IMR-90 (cell line): ENCODE results near the gene SMCO3.

Experiments used
- BHLHE40 ChIP-seq: fragments of 150-350 bp; IDR thresholded peaks from 2 replicates; pipeline ENCODE4 v1.6.1; 2016; ENCODE audit warnings: mild to moderate bottlenecking, low read depth, low read length
- CEBPB ChIP-seq: IDR thresholded peaks from 2 replicates; pipeline ENCODE4 v1.6.1; 2012; ENCODE audit warnings: low read depth, low read length, improper control_type of control experiment
- CHD1 ChIP-seq: IDR thresholded peaks from 2 replicates; pipeline ENCODE4 v1.6.1; 2012; ENCODE audit warnings: low read depth, low read length, improper control_type of control experiment
- MAFK ChIP-seq: IDR thresholded peaks from 2 replicates; pipeline ENCODE4 v1.6.1; 2012; ENCODE audit warnings: low read depth, low read length, improper control_type of control experiment
- MAZ ChIP-seq: IDR thresholded peaks from 2 replicates; pipeline ENCODE4 v1.6.1; 2012; ENCODE audit warnings: low read depth, mild to moderate bottlenecking, low read length, improper control_type of control experiment, moderate library complexity, borderline replicate concordance
- MXI1 ChIP-seq: IDR thresholded peaks from 2 replicates; pipeline ENCODE4 v1.6.1; 2012; ENCODE audit warnings: low read depth, mild to moderate bottlenecking, low read length, moderate library complexity, borderline replicate concordance
- NFE2L2 ChIP-seq: fragments of 150-350 bp; IDR thresholded peaks from 2 replicates; pipeline ENCODE4 v1.6.1; 2016; ENCODE audit warnings: low read depth, mild to moderate bottlenecking, low read length
- POLR2A ChIP-seq: IDR thresholded peaks from 2 replicates; pipeline ENCODE4 v1.6.1; 2012; ENCODE audit warnings: mild to moderate bottlenecking, low read depth, low read length
- RAD21 ChIP-seq: IDR thresholded peaks from 2 replicates; pipeline ENCODE4 v1.6.1; 2012; ENCODE audit warnings: low read length, improper control_type of control experiment
- RCOR1 ChIP-seq: IDR thresholded peaks from 2 replicates; pipeline ENCODE4 v1.6.1; 2012; ENCODE audit warnings: mild to moderate bottlenecking, low read length, improper control_type of control experiment; ENCODE audit not compliant: insufficient replicate concordance
- RFX5 ChIP-seq: IDR thresholded peaks from 2 replicates; pipeline ENCODE4 v1.8.0; 2012; ENCODE audit warnings: low read depth, mild to moderate bottlenecking, low read length, moderate library complexity
- SMC3 ChIP-seq: fragments of 150-350 bp; IDR thresholded peaks from 2 replicates; pipeline ENCODE4 v1.6.1; 2016; ENCODE audit warnings: low read depth, mild to moderate bottlenecking, antibody characterized with exemption, low read length, moderate library complexity
- TF ChIP-seq, protein P1 (sequence below): conservative IDR thresholded peaks from 2 replicates; pipeline ENCODE4 v1.5.1; 2012; ENCODE audit warnings: mild to moderate bottlenecking, low read depth, low read length, improper control_type of control experiment
- TF ChIP-seq, protein P2 (sequence below): fragments of 150-350 bp; IDR thresholded peaks from 2 replicates; pipeline ENCODE4 v1.6.1; 2017; ENCODE audit warnings: mild to moderate bottlenecking, antibody characterized with exemption, low read length, low read depth

DNA sequence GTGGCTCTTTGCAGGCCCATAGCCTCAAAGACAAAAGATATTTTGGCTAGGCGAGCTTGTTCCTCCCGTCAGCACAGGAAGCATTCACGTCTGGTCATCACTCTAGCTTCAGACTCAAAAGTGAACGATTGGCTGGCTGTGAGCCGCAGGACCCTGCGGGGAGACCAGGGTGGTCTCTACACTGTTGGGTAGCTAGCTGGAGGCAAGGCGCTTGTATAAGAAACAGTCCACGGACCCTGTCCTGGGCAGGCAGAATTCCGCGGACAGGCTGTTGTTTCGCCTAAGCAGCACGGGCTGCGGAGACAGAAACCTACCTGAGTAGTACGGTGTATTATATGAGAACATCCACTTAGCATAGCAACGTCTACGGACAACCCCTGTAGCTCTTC lies 40.3 kb downstream of the SMCO3 start:
- TF ChIP-seq, protein P1, sequence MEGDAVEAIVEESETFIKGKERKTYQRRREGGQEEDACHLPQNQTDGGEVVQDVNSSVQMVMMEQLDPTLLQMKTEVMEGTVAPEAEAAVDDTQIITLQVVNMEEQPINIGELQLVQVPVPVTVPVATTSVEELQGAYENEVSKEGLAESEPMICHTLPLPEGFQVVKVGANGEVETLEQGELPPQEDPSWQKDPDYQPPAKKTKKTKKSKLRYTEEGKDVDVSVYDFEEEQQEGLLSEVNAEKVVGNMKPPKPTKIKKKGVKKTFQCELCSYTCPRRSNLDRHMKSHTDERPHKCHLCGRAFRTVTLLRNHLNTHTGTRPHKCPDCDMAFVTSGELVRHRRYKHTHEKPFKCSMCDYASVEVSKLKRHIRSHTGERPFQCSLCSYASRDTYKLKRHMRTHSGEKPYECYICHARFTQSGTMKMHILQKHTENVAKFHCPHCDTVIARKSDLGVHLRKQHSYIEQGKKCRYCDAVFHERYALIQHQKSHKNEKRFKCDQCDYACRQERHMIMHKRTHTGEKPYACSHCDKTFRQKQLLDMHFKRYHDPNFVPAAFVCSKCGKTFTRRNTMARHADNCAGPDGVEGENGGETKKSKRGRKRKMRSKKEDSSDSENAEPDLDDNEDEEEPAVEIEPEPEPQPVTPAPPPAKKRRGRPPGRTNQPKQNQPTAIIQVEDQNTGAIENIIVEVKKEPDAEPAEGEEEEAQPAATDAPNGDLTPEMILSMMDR, result no peak
- TF ChIP-seq MXI1, result no peak
- TF ChIP-seq POLR2A, result no peak
- no peak for TF ChIP-seq RAD21
- TF ChIP-seq MAFK, result no peak
- TF ChIP-seq RFX5, result no peak
- TF ChIP-seq, protein P2, sequence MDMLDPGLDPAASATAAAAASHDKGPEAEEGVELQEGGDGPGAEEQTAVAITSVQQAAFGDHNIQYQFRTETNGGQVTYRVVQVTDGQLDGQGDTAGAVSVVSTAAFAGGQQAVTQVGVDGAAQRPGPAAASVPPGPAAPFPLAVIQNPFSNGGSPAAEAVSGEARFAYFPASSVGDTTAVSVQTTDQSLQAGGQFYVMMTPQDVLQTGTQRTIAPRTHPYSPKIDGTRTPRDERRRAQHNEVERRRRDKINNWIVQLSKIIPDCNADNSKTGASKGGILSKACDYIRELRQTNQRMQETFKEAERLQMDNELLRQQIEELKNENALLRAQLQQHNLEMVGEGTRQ, result no peak
- TF ChIP-seq BHLHE40, result no peak
- TF ChIP-seq MAZ, result no peak
- TF ChIP-seq CEBPB, result no peak
- no peak for TF ChIP-seq RCOR1
- no peak for TF ChIP-seq NFE2L2
- TF ChIP-seq CHD1, result no peak
- TF ChIP-seq SMC3, result no peak
